GM12878 (cell line): ENCODE results near the gene USP54. TPM values are rescaled to one million over a fixed set of nuclear protein-coding genes. Genes with fewer than 3 reads are reported as not detected.

Source experiments
- ATAC-seq: fragments of 200-7000 bp; cut with Tn5 transposase; 3 replicates; pipeline ENCODE4 v1.9.1; 2020; ENCODE audit warnings: mild to moderate bottlenecking, moderate library complexity
- BruUV-seq: library from RNA; stranded (reverse); fragments of 400-500 nt; replicated peaks from 2 replicates; lab custom pipeline; 2021; lab: Mats Ljungman, UMichigan
- CTCF ChIA-PET: fragments of 300-600 bp; sonication (Branson Sonifier 250); formaldehyde crosslinking; extraction: SDS; loops from one replicate; lab custom pipeline; 2021; ENCODE audit warnings: inconsistent platforms; lab: Yijun Ruan, JAX
- POLR2A ChIA-PET: fragments of 350-600 bp; formaldehyde crosslinking; extraction: SDS; loops from one replicate; lab custom pipeline; 2021; ENCODE audit warnings: inconsistent platforms; lab: Charles Lee
- RAD21 ChIA-PET: fragments of 300-600 bp; sonication (Branson Sonifier 250); formaldehyde crosslinking; loops from one replicate; lab custom pipeline; 2023; ENCODE audit warnings: antibody characterized with exemption; ENCODE audit not compliant: unreplicated experiment; lab: Charles Lee
- SMC1A ChIA-PET: fragments of 300-600 bp; sonication (Branson Sonifier 250); formaldehyde crosslinking; loops from one replicate; lab custom pipeline; 2023; ENCODE audit not compliant: unreplicated experiment, uncharacterized antibody; lab: Charles Lee
- DNase-seq: peaks from one replicate; pipeline ENCODE4 v3.0.0-alpha.2; 2011; ENCODE audit warnings: low read depth, low spot score
- FAIRE-seq: peaks from 3 replicates; lab custom pipeline; 2011; peaks lifted over from hg19 to GRCh38; lab: Jason Lieb, UNC
- H2AFZ ChIP-seq: 2 replicates; pipeline ENCODE4 v1.6.0; 2011; ENCODE audit warnings: low read depth, low read length, control low read depth; ENCODE audit not compliant: control insufficient read depth
- H3K27ac ChIP-seq: 2 replicates; pipeline ENCODE4 v1.5.1; 2011; ENCODE audit warnings: control low read depth; ENCODE audit not compliant: control insufficient read depth, insufficient read depth
- H3K27me3 ChIP-seq, 2 experiments: replicated peaks in 1 of 2; 2 replicates each; pipeline versions ENCODE4 v1.6.0 to v1.6.1; 2011; ENCODE audit warnings: low read length in 1 of 2; ENCODE audit not compliant: control insufficient read depth in 2 of 2, insufficient read depth in 2 of 2
- H3K36me3 ChIP-seq, 2 experiments: 2 replicates each; pipeline ENCODE4 v1.5.1; 2011; ENCODE audit warnings: low read length in 1 of 2; ENCODE audit not compliant: control insufficient read depth in 2 of 2, insufficient read depth in 2 of 2
- H3K4me1 ChIP-seq: 2 replicates; pipeline ENCODE4 v1.6.1; 2011; ENCODE audit warnings: mild to moderate bottlenecking, low read length, moderate library complexity, mixed read lengths; ENCODE audit not compliant: control insufficient read depth, insufficient read depth
- H3K4me2 ChIP-seq: 2 replicates; pipeline ENCODE4 v1.6.0; 2011; ENCODE audit warnings: control low read depth; ENCODE audit not compliant: control insufficient read depth, insufficient read depth
- H3K4me3 ChIP-seq: fragments of 200-600 bp; sonication (generic); 2 replicates; pipeline ENCODE4 v1.5.1; 2016
- H3K79me2 ChIP-seq: 2 replicates; pipeline ENCODE4 v1.6.0; 2011; ENCODE audit warnings: low read length; ENCODE audit not compliant: control insufficient read depth, insufficient read depth
- H3K9ac ChIP-seq: 2 replicates; pipeline ENCODE4 v1.8.0; 2011; ENCODE audit warnings: low read length, control low read depth, mixed read lengths; ENCODE audit not compliant: control insufficient read depth, insufficient read depth
- H3K9me3 ChIP-seq: replicated peaks from 3 replicates; pipeline ENCODE4 v1.5.1; 2011; ENCODE audit warnings: mild to moderate bottlenecking, low read length; ENCODE audit not compliant: control insufficient read depth, insufficient read depth
- H4K20me1 ChIP-seq: 2 replicates; pipeline ENCODE4 v1.6.0; 2011; ENCODE audit not compliant: control insufficient read depth, insufficient read depth
- ATF3 ChIP-seq: IDR thresholded peaks from 2 replicates; pipeline ENCODE4 v1.6.1; 2011; ENCODE audit warnings: low read depth, mild to moderate bottlenecking, low read length, moderate library complexity, borderline replicate concordance; ENCODE audit errors: extremely low read depth
- BHLHE40 ChIP-seq, 2 experiments: fragments of 450-650 bp in 1 of 2; IDR thresholded peaks; 2 replicates each; pipeline ENCODE4 v1.6.1; 2011 to 2017; ENCODE audit warnings: low read depth in 2 of 2, borderline replicate concordance in 1 of 2, improper control_type of control experiment in 1 of 2, low read length in 1 of 2, mild to moderate bottlenecking in 1 of 2
- BMI1 ChIP-seq: fragments of 450-650 bp; IDR thresholded peaks from 2 replicates; pipeline ENCODE4 v1.6.1; 2016; ENCODE audit warnings: mild to moderate bottlenecking, moderate library complexity, borderline replicate concordance
- CBFB ChIP-seq: IDR thresholded peaks from 2 replicates; pipeline ENCODE4 v1.6.1; 2016; ENCODE audit warnings: antibody characterized with exemption, low read depth
- CREB1 ChIP-seq: IDR thresholded peaks from 2 replicates; pipeline ENCODE4 v1.6.1; 2012; ENCODE audit warnings: low read depth, mild to moderate bottlenecking, inconsistent platforms
- DPF2 ChIP-seq: fragments of 450-650 bp; IDR thresholded peaks from 2 replicates; pipeline ENCODE4 v1.6.1; 2017; ENCODE audit warnings: mild to moderate bottlenecking
- EED ChIP-seq: sonication (generic); IDR thresholded peaks from 2 replicates; pipeline ENCODE4 v1.6.1; 2016; ENCODE audit warnings: antibody characterized with exemption, low read depth
- IKZF1 ChIP-seq: fragments of 450-650 bp; conservative IDR thresholded peaks from 2 replicates; pipeline ENCODE4 v1.6.1; 2017; ENCODE audit warnings: antibody characterized with exemption, mild to moderate bottlenecking
- JUNB ChIP-seq: IDR thresholded peaks from 2 replicates; pipeline ENCODE4 v1.6.1; 2016; ENCODE audit warnings: antibody characterized with exemption, mild to moderate bottlenecking
- KDM1A ChIP-seq: fragments of 200-600 bp; sonication (generic); IDR thresholded peaks from 2 replicates; pipeline ENCODE4 v1.6.1; 2016; ENCODE audit warnings: borderline replicate concordance
- MYC ChIP-seq: IDR thresholded peaks from 2 replicates; pipeline ENCODE4 v1.6.1; 2011; ENCODE audit warnings: mild to moderate bottlenecking, low read length, moderate library complexity, inconsistent platforms; ENCODE audit not compliant: insufficient read depth, insufficient replicate concordance, insufficient read length, severe bottlenecking
- RAD21 ChIP-seq: IDR thresholded peaks from 2 replicates; pipeline ENCODE4 v1.6.1; 2011; ENCODE audit warnings: mild to moderate bottlenecking, low read depth, low read length, moderate library complexity; ENCODE audit not compliant: insufficient read depth
- SP1 ChIP-seq: IDR thresholded peaks from one replicate; pipeline ENCODE4 v1.6.1; 2011; ENCODE audit warnings: low read depth, low read length
- STAT1 ChIP-seq: fragments of 450-650 bp; conservative IDR thresholded peaks from 2 replicates; pipeline ENCODE4 v1.6.1; 2014; ENCODE audit warnings: antibody characterized with exemption, mild to moderate bottlenecking
- ZBTB33 ChIP-seq: fragments of 450-650 bp; IDR thresholded peaks from 2 replicates; pipeline ENCODE4 v1.6.1; 2017; ENCODE audit warnings: mild to moderate bottlenecking
- ZSCAN29 ChIP-seq: fragments of 450-650 bp; IDR thresholded peaks from 2 replicates; pipeline ENCODE4 v1.6.1; 2017; ENCODE audit warnings: mild to moderate bottlenecking, moderate library complexity
- WGBS: methylation state at CpG from one replicate; pipeline ENCODE4 v1.1.6; 2016; ENCODE audit warnings: low lambda C conversion rate; ENCODE audit not compliant: insufficient replicate concordance, insufficient coverage; ENCODE audit errors: missing lambda C conversion rate; 5-methylcytosine and 5-hydroxymethylcytosine counted together
- in situ Hi-C: fragments of 300-500 bp; cut with MboI; formaldehyde crosslinking; loops from 9 replicates; pipeline ENCODE4 v1.14.3; 2018; ENCODE audit warnings: mixed read lengths
- intact Hi-C: fragments of 100-400 bp; cut with micrococcal nuclease; formaldehyde crosslinking; loops from one replicate; pipeline ENCODE4 v1.14.2; 2022; ENCODE audit not compliant: unreplicated experiment
- polyA plus RNA-seq, 11 experiments: library from polyadenylated mRNA; depleted of rRNA in 4 of 11; unstranded in 6 of 11; stranded (reverse) in 5 of 11; fragments of >200 nt; fragmentation: Nextera tagmentation in 4 of 11; fragmentation: Illumina TruSeq in 1 of 11; extraction: Ambion mirVana in 4 of 11; extraction: Trizol in 1 of 11; gene quantifications; 1 replicate in 1 of 11; 2 replicates in 10 of 11; pipeline versions ENCODE4 v1.2.1 to v1.2.3, GENCODE V29; 2011 to 2016; ENCODE audit warnings: inconsistent platforms in 2 of 11, missing spikeins in 2 of 11, low read depth in 1 of 11
- total RNA-seq, 4 experiments: library from RNA; depleted of rRNA in 3 of 4; stranded (reverse); fragments of >200 nt in 3 of 4; fragmentation: Illumina TruSeq in 1 of 4; extraction: Trizol in 1 of 4; gene quantifications; 2 replicates each; pipeline versions ENCODE4 v1.2.1 to v1.2.3, GENCODE V29; 2013 to 2021

The USP54 gene
- total and polyA plus RNA-seq, 10 of the 15 experiments (the other 5 are each of a cell fraction or from before 2014, with no cell fraction given): 0.93 to 10.5 (median 5.5) TPM

- H3K79me2 ChIP-seq: peaks cover 48% of the 10 kb centered on the region
- ChIA-PET SMC1A (interaction anchor here (0.7 to 1.4 kb wide), 5 partner anchors 12 to 57 kb away, joined by 3 to 5 read pairs (median 4); no protein-coding TSS in a partner anchor), CTCF (interaction anchor here (0.6 to 0.7 kb wide), 2 partner anchors 135 to 356 kb away, joined by 3 read pairs; partner anchors contain the start of gene CFAP70), POLR2A (interaction anchor here (0.7 to 1.3 kb wide), 2 partner anchors 9 to 1634 kb away, joined by 3 to 4 read pairs; no protein-coding TSS in a partner anchor), RAD21 (interaction anchor here (0.6 to 1.5 kb wide), 3 partner anchors 98 to 119 kb away, joined by 3 to 4 read pairs (median 3); partner anchors contain the start of gene USP54)
- intact Hi-C loops (no loop called here), in situ Hi-C loops (no loop called here)
- no TSS peak for BruUV-seq
- FAIRE-seq (no peak), DNase-seq (no peak), ATAC-seq (no peak)
- H3K36me3 ChIP-seq: no peaks in the 10 kb centered on the region
- 18% methylated on average over 2 of the region's 2 CpGs for WGBS
- H2AFZ ChIP-seq: no peak overlapping the region
- no peak overlapping the region; the same call in 1 of the 2 replicates for H3K9ac ChIP-seq
- peak overlapping the region; percentile 20; the same call in 1 of the 2 replicates for H3K27ac ChIP-seq
- peak overlapping the region; percentile 79 for H3K4me2 ChIP-seq
- peak overlapping the region; percentile 55 for H3K4me3 ChIP-seq
- H3K4me1 ChIP-seq: peaks cover 6% of the 10 kb centered on the region
- H3K9me3 ChIP-seq: no peaks in the 10 kb centered on the region
- no peaks in the 10 kb centered on the region for H4K20me1 ChIP-seq
- TF ChIP-seq BMI1 (no peak), DPF2 (no peak), SP1 (no peak), IKZF1 (no peak), ATF3 (no peak), EED (no peak)
- no peaks in the 10 kb centered on the region for H3K27me3 ChIP-seq
Observed at GRCh38 chr10:73493781-73494180, 97.4 kb downstream of the USP54 start.

- Histone ChIP-seq H3K9me3 (no peaks in the 10 kb centered on the region), H3K4me3 (no peak overlapping the region), H3K27me3 (no peaks in the 10 kb centered on the region), H3K79me2 (peaks cover 14% of the 10 kb centered on the region), H2AFZ (no peak overlapping the region), H3K9ac (no peak overlapping the region), H3K4me1 (no peaks in the 10 kb centered on the region), H3K27ac (no peak overlapping the region), H3K4me2 (no peak overlapping the region), H3K36me3 (peaks cover 0 to 4% of the 10 kb centered on the region in 2 experiments; a peak in 2 of 4 replicates), H4K20me1 (no peaks in the 10 kb centered on the region)
- in situ Hi-C loops (no loop called here), intact Hi-C loops (no loop called here)
- no peak for ATAC-seq
- FAIRE-seq: no peak
- no TSS peak for BruUV-seq
- DNase-seq: no peak
- RAD21 ChIA-PET: no interaction called here
- WGBS: 95% methylated on average over 4 of the region's 4 CpGs
- CTCF ChIA-PET: no interaction called here
- SMC1A ChIA-PET: no interaction called here
- POLR2A ChIA-PET: interaction anchor here (0.6 kb wide), 1 partner anchor 75 kb away, joined by 4 read pairs; no protein-coding TSS in a partner anchor
- TF ChIP-seq BHLHE40 (IDR thresholded peaks at IDR 0.05; ENCODE audit: borderline replicate concordance in 1 of 2, low read depth in 2 of 2, low read length in 1 of 2) (no peak), ATF3 (no peak), JUNB (no peak), ZSCAN29 (no peak), RAD21 (no peak), KDM1A (no peak), STAT1 (no peak), MYC (no peak), CBFB (no peak), CREB1 (no peak), ZBTB33 (no peak)
Observed at GRCh38 chr10:73486601-73487000, 104.5 kb downstream of the USP54 start.
